OCI-LY7 (cell line): ENCODE results near the gene TTC22. TPM values are rescaled to one million over a fixed set of nuclear protein-coding genes. Genes with fewer than 3 reads are reported as not detected.

Experiments used
- BruUV-seq: library from RNA; stranded (reverse); fragments of 400-500 nt; replicated peaks from 2 replicates; lab custom pipeline; 2021; lab: Mats Ljungman, UMichigan
- CTCF ChIA-PET: fragments of 300-600 bp; sonication (Branson Sonifier 250); formaldehyde crosslinking; loops from one replicate; lab custom pipeline; 2022; ENCODE audit warnings: antibody characterized with exemption; ENCODE audit not compliant: unreplicated experiment; lab: Charles Lee
- POLR2A ChIA-PET: fragments of 300-600 bp; sonication (Branson Sonifier 250); formaldehyde crosslinking; loops from one replicate; lab custom pipeline; 2022; ENCODE audit warnings: antibody characterized with exemption; lab: Charles Lee
- DNase-seq: peaks from one replicate; pipeline ENCODE4 v3.0.0-alpha.2; 2015; ENCODE audit warnings: low spot score
- H2AFZ ChIP-seq: fragments of 200-600 bp; sonication (generic), shearing (Covaris generic); 2 replicates; pipeline ENCODE4 v1.6.1; 2014; ENCODE audit warnings: mild to moderate bottlenecking, antibody characterized with exemption, low read length, moderate library complexity
- H3K27ac ChIP-seq: fragments of 200-600 bp; sonication (generic); 2 replicates; pipeline ENCODE4 v1.5.1; 2014; ENCODE audit warnings: mixed run types, low read depth, mild to moderate bottlenecking, moderate library complexity, low read length, inconsistent platforms; ENCODE audit not compliant: poor library complexity, severe bottlenecking
- H3K36me3 ChIP-seq: fragments of 200-600 bp; sonication (generic); 2 replicates; pipeline ENCODE4 v1.6.1; 2014; ENCODE audit warnings: mild to moderate bottlenecking, antibody characterized with exemption, low read length, moderate library complexity, mixed read lengths; ENCODE audit not compliant: insufficient read depth
- H3K4me1 ChIP-seq: fragments of 200-600 bp; sonication (generic); 2 replicates; pipeline ENCODE4 v1.5.1; 2014; ENCODE audit warnings: mild to moderate bottlenecking, low read length; ENCODE audit not compliant: insufficient read depth, poor library complexity, severe bottlenecking
- H3K4me2 ChIP-seq: fragments of 200-600 bp; sonication (generic); 2 replicates; pipeline ENCODE4 v1.6.1; 2014; ENCODE audit warnings: mild to moderate bottlenecking, low read length
- H3K4me3 ChIP-seq: fragments of 200-600 bp; sonication (generic); 2 replicates; pipeline ENCODE4 v1.5.1; 2014; ENCODE audit warnings: mild to moderate bottlenecking, low read depth, low read length; ENCODE audit not compliant: poor library complexity, severe bottlenecking
- H3K79me2 ChIP-seq: fragments of 200-600 bp; sonication (generic); 2 replicates; pipeline ENCODE4 v1.6.1; 2016; ENCODE audit warnings: low read depth, mild to moderate bottlenecking, low read length, moderate library complexity, mixed read lengths; ENCODE audit not compliant: insufficient read depth
- H3K9me2 ChIP-seq: fragments of 200-600 bp; sonication (generic); 2 replicates; pipeline ENCODE4 v1.6.1; 2016; ENCODE audit warnings: mild to moderate bottlenecking, low read length, mixed read lengths; ENCODE audit not compliant: insufficient read depth
- H3K9me3 ChIP-seq: fragments of 200-600 bp; sonication (generic); 2 replicates; pipeline ENCODE4 v1.6.1; 2014; ENCODE audit warnings: mild to moderate bottlenecking, mixed run types, low read length, mixed read lengths
- H4K20me1 ChIP-seq: fragments of 200-600 bp; sonication (generic); 2 replicates; pipeline ENCODE4 v1.6.1; 2014; ENCODE audit warnings: mild to moderate bottlenecking, antibody characterized with exemption, low read length, moderate library complexity, mixed read lengths; ENCODE audit not compliant: insufficient read depth
- CTCF ChIP-seq: fragments of 200-600 bp; sonication (generic); conservative IDR thresholded peaks from 2 replicates; pipeline ENCODE4 v1.5.1; 2014; ENCODE audit warnings: mild to moderate bottlenecking, antibody characterized with exemption, low read length, moderate library complexity, mixed read lengths
- EZH2phosphoT487 ChIP-seq: fragments of 200-600 bp; sonication (generic); IDR thresholded peaks from 2 replicates; pipeline ENCODE4 v1.6.1; 2018; ENCODE audit warnings: low read depth, borderline replicate concordance, mild to moderate bottlenecking, mixed run types, antibody characterized with exemption, low read length, moderate library complexity, mixed read lengths
- intact Hi-C: fragments of 100-400 bp; cut with micrococcal nuclease; formaldehyde crosslinking; loops from one replicate; pipeline ENCODE4 v1.10.0; 2022; ENCODE audit not compliant: unreplicated experiment
- total RNA-seq, 2 experiments: library from RNA; depleted of rRNA in 1 of 2; stranded (reverse); fragments of >200 nt in 1 of 2; shearing (Covaris generic) in 1 of 2; gene quantifications; 2 replicates each; pipeline ENCODE4 v1.2.3, GENCODE V29; 2014 to 2022

Gene TTC22
- total RNA-seq, 2 experiments from 2014 or later = not detected

GRCh38 chr1:54815086-54815876 is 14.2 kb upstream of the TTC22 start:
- Histone ChIP-seq H3K79me2 (no peaks in the 10 kb centered on the region), H4K20me1 (no peaks in the 10 kb centered on the region), H3K36me3 (no peaks in the 10 kb centered on the region), H3K9me2 (no peaks in the 10 kb centered on the region), H3K27ac (no peak overlapping the region), H3K4me3 (no peak overlapping the region), H3K9me3 (no peaks in the 10 kb centered on the region), H3K4me2 (no peak overlapping the region), H3K4me1 (no peaks in the 10 kb centered on the region), H2AFZ (no peak overlapping the region)
- BruUV-seq = no TSS peak
- CTCF ChIA-PET = interaction anchor here (0.6 kb wide), 1 partner anchor 604 kb away, joined by 3 read pairs; no protein-coding TSS in a partner anchor
- DNase-seq = no peak
- TF ChIP-seq EZH2phosphoT487 (no peak), CTCF (no peak)
- intact Hi-C loops = no loop called here
- POLR2A ChIA-PET = interaction anchor here (0.7 to 1.2 kb wide), 3 partner anchors 8 to 36 kb away, joined by 3 read pairs; no protein-coding TSS in a partner anchor

GRCh38 chr1:54814571-54814970 is 13.4 kb upstream of the TTC22 start:
- no peak for TF ChIP-seq CTCF
- Histone ChIP-seq H3K27ac (no peak overlapping the region), H3K79me2 (no peaks in the 10 kb centered on the region), H4K20me1 (no peaks in the 10 kb centered on the region), H3K4me2 (no peak overlapping the region), H3K9me2 (no peaks in the 10 kb centered on the region), H3K4me1 (no peaks in the 10 kb centered on the region), H3K4me3 (no peak overlapping the region), H3K36me3 (no peaks in the 10 kb centered on the region), H3K9me3 (no peaks in the 10 kb centered on the region), H2AFZ (no peak overlapping the region)
- ChIA-PET CTCF (interaction anchor here (0.6 kb wide), 1 partner anchor 603 kb away, joined by 3 read pairs; no protein-coding TSS in a partner anchor), POLR2A (interaction anchor here (1.2 kb wide), 1 partner anchor 37 kb away, joined by 3 read pairs; no protein-coding TSS in a partner anchor)
- BruUV-seq = no TSS peak
- intact Hi-C loops = loop anchor here (5.0 kb wide), 1 partner anchor 317 kb away; no protein-coding TSS in a partner anchor
- DNase-seq = no peak

- Histone ChIP-seq H3K9me3 (no peaks in the 10 kb centered on the region), H4K20me1 (no peaks in the 10 kb centered on the region), H3K4me2 (no peak overlapping the region), H3K4me1 (no peaks in the 10 kb centered on the region), H2AFZ (no peak overlapping the region), H3K4me3 (no peak overlapping the region), H3K36me3 (no peaks in the 10 kb centered on the region), H3K79me2 (no peaks in the 10 kb centered on the region), H3K27ac (no peak overlapping the region), H3K9me2 (no peaks in the 10 kb centered on the region)
- ChIA-PET CTCF (no interaction called here), POLR2A (interaction anchor here (0.7 kb wide), 1 partner anchor 108 kb away, joined by 3 read pairs; no protein-coding TSS in a partner anchor)
- TF ChIP-seq CTCF = no peak
- no peak for TF ChIP-seq EZH2phosphoT487
- intact Hi-C loops = loop anchor here (5.0 kb wide), 1 partner anchor 317 kb away; no protein-coding TSS in a partner anchor
- DNase-seq = no peak
- BruUV-seq = no TSS peak
Observed at GRCh38 chr1:54814126-54814498, 13.0 kb upstream of the TTC22 start.
